RWPE2 (cell line): Measurements from ENCODE around the gene SOX11.

Experiments used
- ATAC-seq: fragments of 200-7000 bp; cut with Tn5 transposase; 3 replicates; pipeline ENCODE4 v1.9.1; 2021; ENCODE audit warnings: low read depth
- DNase-seq: peaks from one replicate; pipeline ENCODE4 v3.0.0-alpha.2; 2020; ENCODE audit warnings: low spot score
- H3K27ac ChIP-seq: fragments of 450-650 bp; 2 replicates; pipeline ENCODE4 v1.5.1; 2017; ENCODE audit warnings: mild to moderate bottlenecking; ENCODE audit not compliant: poor library complexity, severe bottlenecking
- H3K27me3 ChIP-seq: fragments of 250-450 bp; sonication (Bioruptor Pico); 2 replicates; pipeline ENCODE4 v1.5.1; 2021; ENCODE audit warnings: mild to moderate bottlenecking, moderate library complexity; ENCODE audit not compliant: insufficient read depth, poor library complexity, severe bottlenecking
- H3K36me3 ChIP-seq: fragments of 250-450 bp; sonication (Bioruptor Pico); 2 replicates; pipeline ENCODE4 v1.5.1; 2020; ENCODE audit warnings: low read depth, mild to moderate bottlenecking, moderate library complexity
- H3K4me1 ChIP-seq: fragments of 250-450 bp; sonication (Bioruptor Pico); 2 replicates; pipeline ENCODE4 v1.5.1; 2021; ENCODE audit warnings: mild to moderate bottlenecking, moderate library complexity; ENCODE audit not compliant: insufficient read depth, poor library complexity, severe bottlenecking
- H3K4me3 ChIP-seq: fragments of 250-450 bp; sonication (Bioruptor Pico); 2 replicates; pipeline ENCODE4 v1.5.1; 2021; ENCODE audit warnings: mild to moderate bottlenecking, moderate library complexity; ENCODE audit not compliant: severe bottlenecking
- H3K9me3 ChIP-seq: fragments of 250-450 bp; sonication (Bioruptor Pico); 2 replicates; pipeline ENCODE4 v1.5.1; 2021; ENCODE audit warnings: mild to moderate bottlenecking, moderate library complexity; ENCODE audit not compliant: severe bottlenecking
- CTCF ChIP-seq: fragments of 450-650 bp; IDR thresholded peaks from one replicate; pipeline ENCODE4 v1.5.1; 2017; ENCODE audit warnings: mild to moderate bottlenecking, moderate library complexity; ENCODE audit not compliant: poor library complexity, severe bottlenecking

SOX11 gene

GRCh38 chr2:5740817-5741216 is 48.6 kb downstream of the SOX11 start:
- H3K36me3 ChIP-seq, result no peaks in the 10 kb centered on the region
- H3K9me3 ChIP-seq, result no peaks in the 10 kb centered on the region
- no peak for ATAC-seq
- no peak for TF ChIP-seq CTCF
- no peak overlapping the region for H3K27ac ChIP-seq
- no peaks in the 10 kb centered on the region for H3K4me1 ChIP-seq
- H3K27me3 ChIP-seq, result no peaks in the 10 kb centered on the region
- no peak for DNase-seq
- H3K4me3 ChIP-seq, result no peak overlapping the region

DNA sequence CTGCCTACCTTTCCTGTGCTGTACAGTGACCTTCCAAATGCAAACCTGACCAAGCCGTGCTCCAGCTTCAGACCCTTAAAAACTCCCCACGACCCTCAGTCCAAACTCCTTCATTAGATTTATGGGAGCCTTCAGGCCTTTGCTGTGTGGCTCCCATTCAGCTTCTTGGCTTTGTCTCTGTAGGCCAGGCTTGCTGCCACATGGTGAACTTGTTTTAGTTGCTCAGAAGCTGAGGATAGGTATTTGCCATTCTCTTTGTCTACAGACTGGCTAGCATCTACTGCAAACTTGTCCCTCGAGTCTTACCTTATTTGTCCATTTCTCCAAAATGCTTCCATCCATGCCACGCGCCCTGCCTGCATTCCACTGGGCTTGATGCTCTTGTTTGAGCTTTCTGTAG is 49.1 kb downstream of the SOX11 start:
- H3K36me3 ChIP-seq, result no peaks in the 10 kb centered on the region
- no peak for DNase-seq
- H3K27ac ChIP-seq, result no peak overlapping the region
- no peak overlapping the region for H3K4me3 ChIP-seq
- no peak for ATAC-seq
- H3K27me3 ChIP-seq, result no peaks in the 10 kb centered on the region
- H3K4me1 ChIP-seq, result no peaks in the 10 kb centered on the region
- H3K9me3 ChIP-seq, result no peaks in the 10 kb centered on the region
- TF ChIP-seq CTCF, result no peak

DNA sequence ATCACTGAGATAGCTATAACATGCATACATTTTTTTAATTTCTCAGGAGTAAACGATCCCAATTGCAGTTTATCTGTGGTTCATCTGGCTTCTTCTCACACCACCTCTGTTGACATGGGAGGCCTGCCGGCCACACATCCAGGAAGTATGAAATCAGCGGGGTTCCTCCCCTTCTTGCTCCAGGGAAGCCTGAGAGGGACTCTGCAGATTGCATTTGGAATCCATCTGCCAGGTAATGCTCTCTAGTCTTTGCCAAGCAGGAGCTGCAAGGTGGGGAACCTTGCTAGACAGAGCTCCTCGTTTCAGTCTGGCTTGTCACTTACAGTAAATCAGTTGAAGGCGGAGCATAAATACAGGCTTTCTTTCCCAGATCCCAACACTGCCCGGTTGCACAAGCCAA is 49.9 kb downstream of the SOX11 start:
- no peak for DNase-seq
- no peak for ATAC-seq
- no peak overlapping the region for H3K27ac ChIP-seq
- H3K36me3 ChIP-seq, result no peaks in the 10 kb centered on the region
- H3K4me3 ChIP-seq, result no peak overlapping the region
- TF ChIP-seq CTCF, result no peak
- H3K27me3 ChIP-seq, result no peaks in the 10 kb centered on the region
- no peaks in the 10 kb centered on the region for H3K4me1 ChIP-seq
- H3K9me3 ChIP-seq, result no peaks in the 10 kb centered on the region

DNA sequence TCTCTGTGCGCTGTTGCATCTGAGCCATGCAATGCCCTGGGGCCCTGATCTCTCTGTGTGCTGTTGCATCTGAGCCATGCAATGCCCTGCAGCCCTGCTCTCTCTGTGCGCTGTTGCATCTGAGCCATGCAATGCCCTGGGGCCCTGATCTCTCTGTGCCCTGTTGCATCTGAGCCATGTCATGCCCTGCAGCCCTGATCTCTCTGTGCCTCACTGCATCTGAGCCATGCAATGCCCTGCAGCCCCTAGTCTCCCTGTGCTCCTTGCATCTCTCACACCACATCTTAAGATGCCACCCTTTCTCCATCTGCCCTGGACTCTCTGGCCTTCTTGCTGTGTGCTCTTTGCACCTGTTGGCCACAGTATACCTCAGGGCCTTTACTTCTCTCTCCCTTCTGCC is 56.2 kb downstream of the SOX11 start:
- H3K27ac ChIP-seq, result no peak overlapping the region
- TF ChIP-seq CTCF, result no peak
- DNase-seq (no peak), ATAC-seq (no peak)
- no peaks in the 10 kb centered on the region for H3K4me1 ChIP-seq
- no peak overlapping the region for H3K4me3 ChIP-seq
- H3K36me3 ChIP-seq, result no peaks in the 10 kb centered on the region
- H3K27me3 ChIP-seq, result no peaks in the 10 kb centered on the region
- no peaks in the 10 kb centered on the region for H3K9me3 ChIP-seq

GRCh38 chr2:5748946-5749345 is 56.8 kb downstream of the SOX11 start:
- DNase-seq (no peak), ATAC-seq (no peak)
- H3K27me3 ChIP-seq, result no peaks in the 10 kb centered on the region
- no peak overlapping the region for H3K27ac ChIP-seq
- no peaks in the 10 kb centered on the region for H3K36me3 ChIP-seq
- H3K9me3 ChIP-seq, result no peaks in the 10 kb centered on the region
- H3K4me1 ChIP-seq, result no peaks in the 10 kb centered on the region
- no peak for TF ChIP-seq CTCF
- no peak overlapping the region for H3K4me3 ChIP-seq
